ENCODE results near the gene AHCYL2. TPM values are rescaled to one million over a fixed set of nuclear protein-coding genes. Genes with fewer than 3 reads are reported as not detected.

AHCYL2 gene
- total and polyA plus RNA-seq, 2 of the 8 experiments (the other 6 are each of a cell fraction or from before 2014, with no cell fraction given) = 20.7 to 25.4 TPM

- H3K4me2 ChIP-seq (ENCODE audit: insufficient read depth in 1 of 2, low read depth in 2 of 2, low read length in 2 of 2) = no peak overlapping the region
- no peak overlapping the region for H2BK120ac ChIP-seq (replicated peaks; ENCODE audit: low read depth, low read length)
- H4K8ac ChIP-seq (ENCODE audit: extremely low read depth, insufficient read depth, low read length) = no peak overlapping the region
- WGBS, 2 experiments (ENCODE audit: extremely low coverage in 1 of 2, insufficient coverage in 1 of 2, insufficient read length in 1 of 2, insufficient replicate concordance in 2 of 2, low coverage in 1 of 2, low lambda C conversion rate in 2 of 2, missing lambda C conversion rate in 1 of 2) = 89% methylated on average over 4 of the region's 4 CpGs; no CpG with 5 or more reads in 1 of the 2 experiments
- no peak overlapping the region for H3K4ac ChIP-seq (replicated peaks; ENCODE audit: insufficient read length, low read depth, low read length)
- TF ChIP-seq KDM1A (IDR thresholded peaks at IDR 0.05; ENCODE audit: borderline replicate concordance, low read length) (no peak), ATF2 (IDR thresholded peaks at IDR 0.05; ENCODE audit: low read length) (no peak), TAF1 (IDR thresholded peaks at IDR 0.05; ENCODE audit: low read depth, low read length) (no peak), USF2 (IDR thresholded peaks at IDR 0.05; ENCODE audit: low read length) (no peak), BACH1 (IDR thresholded peaks at IDR 0.05; ENCODE audit: low read length) (no peak)
- no peaks in the 10 kb centered on the region for H3K79me1 ChIP-seq (ENCODE audit: low read depth, low read length)
- no peak overlapping the region for H3K18ac ChIP-seq (ENCODE audit: extremely low read depth, low read length)
- H3K9me3 ChIP-seq (ENCODE audit: insufficient read depth in 2 of 2, low read depth in 1 of 2, low read length in 1 of 2) = no peaks in the 10 kb centered on the region
- peaks cover 0 to 18% (median 9%) of the 10 kb centered on the region in 4 experiments; a peak in 5 of 7 replicates for H3K4me1 ChIP-seq (replicated peaks in 1 of 4; ENCODE audit: control insufficient read depth in 3 of 4, insufficient read depth in 4 of 4, low read length in 3 of 4)
- H3K79me2 ChIP-seq (ENCODE audit: control insufficient read depth in 1 of 2, insufficient read depth in 2 of 2, low read length in 2 of 2) = peaks cover 0 to 41% of the 10 kb centered on the region in 2 experiments; a peak in 2 of 4 replicates
- no peak overlapping the region for H3K14ac ChIP-seq (ENCODE audit: insufficient read length)
- DNase-seq (ENCODE audit: low read depth in 1 of 2, low spot score in 2 of 2) (no peak), FAIRE-seq (no peak)
- no peak overlapping the region for H2BK15ac ChIP-seq (ENCODE audit: low read length)
- no peaks in the 10 kb centered on the region for H3K27me3 ChIP-seq (replicated peaks in 1 of 4; ENCODE audit: control insufficient read depth in 3 of 4, extremely low read depth in 1 of 4, insufficient read depth in 3 of 4, low read length in 3 of 4)
- H3K56ac ChIP-seq (replicated peaks; ENCODE audit: insufficient read length, low read depth, low read length) = no peak overlapping the region
- H3K4me3 ChIP-seq (ENCODE audit: extremely low read depth in 1 of 4, insufficient read depth in 2 of 4, low read depth in 3 of 4, low read length in 4 of 4) = no peak overlapping the region
- no peak overlapping the region for H2AFZ ChIP-seq (ENCODE audit: low read length)
- no peak overlapping the region for H3K9ac ChIP-seq (replicated peaks in 1 of 4; ENCODE audit: extremely low read depth in 1 of 4, low read depth in 3 of 4, low read length in 3 of 4)
- no peaks in the 10 kb centered on the region for H3K23me2 ChIP-seq (ENCODE audit: low read depth, low read length)
- no peak overlapping the region for H2BK5ac ChIP-seq (ENCODE audit: low read depth, low read length)
- H3K27ac ChIP-seq (ENCODE audit: low read depth, low read length) = no peak overlapping the region
- ChIA-PET CTCF (ENCODE audit: partially characterized antibody) (interaction anchor here (1.0 to 1.1 kb wide), 2 partner anchors 15 to 37 kb away, joined by 3 to 4 read pairs; no protein-coding TSS in a partner anchor), POLR2A (ENCODE audit: partially characterized antibody) (interaction anchor here (2.0 kb wide), 1 partner anchor 17 kb away, joined by 4 read pairs; no protein-coding TSS in a partner anchor)
- H4K20me1 ChIP-seq (replicated peaks in 1 of 2; ENCODE audit: control insufficient read depth in 1 of 2, insufficient read depth in 2 of 2, low read length in 2 of 2) = no peaks in the 10 kb centered on the region
- H2AK5ac ChIP-seq (ENCODE audit: low read depth, low read length) = no peak overlapping the region
- no peaks in the 10 kb centered on the region for H3K36me3 ChIP-seq (ENCODE audit: control insufficient read depth in 2 of 4, insufficient read depth in 4 of 4, low read length in 3 of 4)
- no peak overlapping the region for H3K23ac ChIP-seq (ENCODE audit: insufficient read length)
- no peak overlapping the region for H4K91ac ChIP-seq (replicated peaks; ENCODE audit: insufficient read length, low read length)
- no peak overlapping the region for H2BK12ac ChIP-seq (ENCODE audit: low read depth, low read length)
- no peak overlapping the region for H4K5ac ChIP-seq (ENCODE audit: insufficient read length, low read depth, low read length)
- H2BK20ac ChIP-seq (ENCODE audit: low read length) = no peak overlapping the region
Observed at GRCh38 chr7:129255800-129256199, 31.0 kb downstream of the AHCYL2 start.
